GM23248 (cell line): Measurements from ENCODE around the gene TEN1. TPM values are rescaled to one million over a fixed set of nuclear protein-coding genes. Genes with fewer than 3 reads are reported as not detected.

Experiments used
- DNase-seq: peaks from one replicate; pipeline ENCODE4 v3.0.0-alpha.2; 2015
- H2AFZ ChIP-seq: fragments of 200-600 bp; sonication (generic); 2 replicates; pipeline ENCODE4 v1.6.1; 2016; ENCODE audit warnings: antibody characterized with exemption
- H3F3A ChIP-seq: fragments of 200-600 bp; sonication (generic); 2 replicates; pipeline ENCODE4 v1.6.1; 2016; ENCODE audit warnings: mild to moderate bottlenecking, antibody characterized with exemption, mixed run types; ENCODE audit not compliant: insufficient read depth
- H3K27ac ChIP-seq: fragments of 200-600 bp; sonication (generic); 2 replicates; pipeline ENCODE4 v1.5.1; 2016; ENCODE audit warnings: mild to moderate bottlenecking
- H3K27me3 ChIP-seq: fragments of 200-600 bp; sonication (generic); replicated peaks from 2 replicates; pipeline ENCODE4 v1.6.1; 2016; ENCODE audit warnings: mild to moderate bottlenecking; ENCODE audit not compliant: insufficient read depth
- H3K36me3 ChIP-seq: fragments of 200-600 bp; sonication (generic); 2 replicates; pipeline ENCODE4 v1.6.1; 2016; ENCODE audit warnings: low read depth, mild to moderate bottlenecking
- H3K4me1 ChIP-seq: fragments of 200-600 bp; sonication (generic); 2 replicates; pipeline ENCODE4 v1.6.1; 2016; ENCODE audit warnings: mild to moderate bottlenecking; ENCODE audit not compliant: insufficient read depth
- H3K4me2 ChIP-seq: fragments of 200-600 bp; sonication (generic); one replicate; pipeline ENCODE4 v1.6.1; 2016; ENCODE audit warnings: mild to moderate bottlenecking; ENCODE audit not compliant: unreplicated experiment
- H3K4me3 ChIP-seq: fragments of 200-600 bp; sonication (generic); 2 replicates; pipeline ENCODE4 v1.5.1; 2016; ENCODE audit warnings: mild to moderate bottlenecking
- H3K79me2 ChIP-seq: fragments of 200-600 bp; sonication (generic); 2 replicates; pipeline ENCODE4 v1.6.1; 2016; ENCODE audit warnings: mild to moderate bottlenecking; ENCODE audit not compliant: insufficient read depth
- H3K9ac ChIP-seq: fragments of 200-600 bp; sonication (generic); 2 replicates; pipeline ENCODE4 v1.6.1; 2016; ENCODE audit warnings: mild to moderate bottlenecking
- H3K9me2 ChIP-seq: fragments of 200-600 bp; sonication (generic); 2 replicates; pipeline ENCODE4 v1.6.1; 2016; ENCODE audit warnings: mixed run types, mild to moderate bottlenecking, moderate library complexity; ENCODE audit not compliant: insufficient read depth
- H3K9me3 ChIP-seq: fragments of 200-600 bp; sonication (generic); one replicate; pipeline ENCODE4 v1.6.1; 2017; ENCODE audit warnings: low read depth
- H4K20me1 ChIP-seq: fragments of 200-600 bp; sonication (generic); 2 replicates; pipeline ENCODE4 v1.6.0; 2016; ENCODE audit not compliant: insufficient read depth
- EZH2 ChIP-seq: fragments of 200-600 bp; sonication (generic); IDR thresholded peaks from 2 replicates; pipeline ENCODE4 v1.6.1; 2018; ENCODE audit warnings: antibody characterized with exemption, mild to moderate bottlenecking; ENCODE audit not compliant: insufficient read depth, poor library complexity, severe bottlenecking
- EZH2phosphoT487 ChIP-seq: fragments of 200-600 bp; sonication (generic); IDR thresholded peaks from 2 replicates; pipeline ENCODE4 v1.6.1; 2018; ENCODE audit warnings: antibody characterized with exemption, moderate library complexity, mild to moderate bottlenecking, low read depth; ENCODE audit not compliant: insufficient read depth
- WGBS, 2 experiments: methylation state at CpG; one replicate each; pipeline ENCODE4 v1.1.6; 2015 to 2017; ENCODE audit warnings: low lambda C conversion rate in 2 of 2, low coverage in 1 of 2; ENCODE audit errors: missing lambda C conversion rate in 2 of 2; 5-methylcytosine and 5-hydroxymethylcytosine counted together
- in situ Hi-C: fragments of 300-500 bp; cut with MboI; formaldehyde crosslinking; loops from 2 replicates; pipeline ENCODE4 v1.15.0; 2020
- polyA plus RNA-seq: library from polyadenylated mRNA; unstranded; fragments of >200 nt; fragmentation: Nextera tagmentation; extraction: Ambion mirVana; gene quantifications from 2 replicates; pipeline ENCODE4 v1.2.1, GENCODE V29; 2016
- total RNA-seq: library from RNA; depleted of rRNA; stranded (reverse); fragments of >200 nt; shearing (Covaris generic); gene quantifications from 2 replicates; pipeline ENCODE4 v1.2.3, GENCODE V29; 2014

TEN1 gene
- total and polyA plus RNA-seq, 2 experiments from 2014 or later, result 19.5 to 21.2 TPM

DNA sequence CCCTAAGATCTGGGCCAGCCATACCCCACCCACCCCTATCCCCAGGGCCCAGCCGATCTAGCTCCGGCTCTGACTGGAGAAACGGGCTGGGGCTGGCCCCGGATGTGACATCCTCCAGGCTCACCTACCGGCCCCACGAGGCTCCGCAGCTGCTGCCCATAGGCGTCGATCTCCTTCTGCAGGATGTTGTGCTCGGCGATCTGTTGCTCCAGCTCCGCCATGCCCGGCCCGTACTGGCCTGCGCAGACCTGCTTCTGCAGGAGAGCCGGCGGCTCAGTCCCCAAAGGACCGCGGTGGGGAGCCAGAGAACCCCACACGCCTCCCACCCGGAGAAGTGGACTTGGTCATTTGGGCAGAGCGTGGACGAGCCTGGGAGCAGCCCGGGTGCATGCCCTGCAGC is 43.2 kb downstream of the TEN1 start:
- H3F3A ChIP-seq, result no peaks in the 10 kb centered on the region
- no peak overlapping the region for H2AFZ ChIP-seq
- TF ChIP-seq EZH2 (no peak), EZH2phosphoT487 (no peak)
- H3K4me2 ChIP-seq, result no peak overlapping the region
- H3K27ac ChIP-seq, result no peak overlapping the region
- no peaks in the 10 kb centered on the region for H3K36me3 ChIP-seq
- no peak for DNase-seq
- H4K20me1 ChIP-seq, result no peaks in the 10 kb centered on the region
- no peaks in the 10 kb centered on the region for H3K9me2 ChIP-seq
- H3K4me1 ChIP-seq, result no peaks in the 10 kb centered on the region
- H3K4me3 ChIP-seq, result no peak overlapping the region
- no peak overlapping the region for H3K9ac ChIP-seq
- no peaks in the 10 kb centered on the region for H3K79me2 ChIP-seq
- in situ Hi-C loops, result no loop called here
- H3K27me3 ChIP-seq, result peaks cover 8% of the 10 kb centered on the region
- WGBS, 2 experiments, result 80 to 85% methylated on average over 21 of the region's 24 CpGs
- H3K9me3 ChIP-seq, result no peaks in the 10 kb centered on the region

DNA sequence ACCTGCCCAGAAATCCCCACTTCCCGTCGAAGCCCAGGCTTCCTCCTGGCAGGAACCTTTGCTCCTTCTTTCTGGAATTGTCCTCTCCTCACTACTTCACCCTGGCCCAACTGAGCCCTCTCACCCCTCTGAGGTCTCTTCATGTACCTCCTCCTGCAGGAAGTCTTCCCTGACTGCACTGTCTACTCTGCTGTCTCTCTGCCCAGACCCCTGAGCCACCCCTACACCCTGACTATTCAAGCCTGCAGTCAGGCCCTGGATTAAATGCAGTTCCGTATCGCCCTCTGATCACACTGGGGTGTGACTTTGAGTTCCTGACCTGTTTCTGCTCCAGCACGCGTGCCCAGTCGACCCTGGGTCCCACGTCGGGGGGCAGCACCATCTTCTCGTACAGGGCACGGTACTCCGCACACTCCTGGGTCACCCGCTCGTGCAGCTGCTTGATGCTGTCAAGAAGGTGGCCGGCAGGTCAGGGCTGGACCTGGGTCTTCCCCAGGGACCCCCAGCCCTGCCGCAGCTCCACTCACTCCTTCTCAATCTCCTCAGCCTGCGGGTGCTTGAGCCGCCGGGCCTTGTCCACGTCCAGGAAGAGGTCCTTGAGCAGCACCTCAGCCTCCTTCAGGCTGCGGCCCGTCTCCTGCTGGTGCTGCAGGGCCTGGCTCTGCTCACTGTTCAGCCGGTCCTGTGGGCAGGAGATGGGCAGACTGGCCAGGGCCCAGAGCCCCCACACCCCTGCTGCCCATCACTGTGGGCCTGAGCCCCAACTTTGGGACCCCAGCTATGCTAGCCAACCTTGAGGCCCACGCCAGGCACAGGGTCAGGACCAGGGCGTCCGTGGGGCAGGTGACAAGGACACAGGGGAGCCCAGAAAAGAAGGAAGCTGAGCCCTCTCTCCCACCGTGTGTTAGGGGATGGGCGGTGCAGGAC is 44.2 kb downstream of the TEN1 start:
- no peak overlapping the region for H3K9ac ChIP-seq
- H3K9me3 ChIP-seq, result no peaks in the 10 kb centered on the region
- H3K27me3 ChIP-seq, result peaks cover 8% of the 10 kb centered on the region
- in situ Hi-C loops, result no loop called here
- no peaks in the 10 kb centered on the region for H3F3A ChIP-seq
- H2AFZ ChIP-seq, result no peak overlapping the region
- no peaks in the 10 kb centered on the region for H3K9me2 ChIP-seq
- H3K4me1 ChIP-seq, result no peaks in the 10 kb centered on the region
- no peak for DNase-seq
- TF ChIP-seq EZH2, result no peak
- H3K4me2 ChIP-seq, result no peak overlapping the region
- no peaks in the 10 kb centered on the region for H4K20me1 ChIP-seq
- WGBS, 2 experiments, result 84 to 86% methylated on average over 23 to 28 of the region's 28 CpGs
- H3K36me3 ChIP-seq, result no peaks in the 10 kb centered on the region
- no peak overlapping the region for H3K27ac ChIP-seq
- H3K79me2 ChIP-seq, result no peaks in the 10 kb centered on the region
- no peak overlapping the region for H3K4me3 ChIP-seq

DNA sequence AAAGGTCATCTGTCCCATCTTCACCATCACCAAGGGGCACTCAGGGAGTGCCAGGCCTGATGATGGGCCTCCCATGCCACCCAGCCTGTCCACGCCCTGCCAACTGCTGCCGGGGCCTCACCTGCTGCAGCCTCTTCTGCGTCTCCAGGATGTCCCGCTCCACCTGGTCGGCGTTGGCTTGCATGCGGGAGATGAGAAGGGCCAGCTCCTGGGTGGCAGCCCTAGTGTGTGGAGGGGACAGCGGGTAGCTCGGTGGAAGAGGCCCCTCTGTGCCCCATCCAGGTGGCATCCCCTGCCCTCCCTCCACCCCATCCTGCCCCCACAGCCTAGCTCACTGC is 44.8 kb downstream of the TEN1 start:
- H3K27me3 ChIP-seq, result peaks cover 8% of the 10 kb centered on the region
- in situ Hi-C loops, result no loop called here

GRCh38 chr17:76024353-76024752 is 45.3 kb downstream of the TEN1 start:
- WGBS, 2 experiments, result 85 to 88% methylated on average over 8 to 9 of the region's 9 CpGs
- no peak overlapping the region for H2AFZ ChIP-seq

More for the DNA sequence above, 44.8 kb downstream of the TEN1 start:
- Histone ChIP-seq H3F3A (no peaks in the 10 kb centered on the region), H3K9me2 (no peaks in the 10 kb centered on the region), H3K79me2 (no peaks in the 10 kb centered on the region), H3K4me3 (no peak overlapping the region), H3K9me3 (no peaks in the 10 kb centered on the region), H3K4me1 (no peaks in the 10 kb centered on the region), H3K27ac (no peak overlapping the region), H4K20me1 (no peaks in the 10 kb centered on the region), H2AFZ (no peak overlapping the region), H3K36me3 (no peaks in the 10 kb centered on the region), H3K9ac (no peak overlapping the region), H3K4me2 (no peak overlapping the region)
- TF ChIP-seq EZH2phosphoT487, result no peak
- TF ChIP-seq EZH2, result no peak
- WGBS, 2 experiments, result 85 to 86% methylated on average over 7 to 9 of the region's 9 CpGs
- DNase-seq, result no peak

More at GRCh38 chr17:76024353-76024752, 45.3 kb downstream of the TEN1 start:
- H3K9ac ChIP-seq, result no peak overlapping the region
- H3K9me3 ChIP-seq, result no peaks in the 10 kb centered on the region
- H3K4me2 ChIP-seq, result no peak overlapping the region
- H3K36me3 ChIP-seq, result no peaks in the 10 kb centered on the region
- no peaks in the 10 kb centered on the region for H3K79me2 ChIP-seq
- in situ Hi-C loops, result no loop called here
- peaks cover 8% of the 10 kb centered on the region for H3K27me3 ChIP-seq
- no peaks in the 10 kb centered on the region for H3F3A ChIP-seq
- H3K27ac ChIP-seq, result no peak overlapping the region
- TF ChIP-seq EZH2phosphoT487 (no peak), EZH2 (no peak)
- H3K4me3 ChIP-seq, result no peak overlapping the region
- no peaks in the 10 kb centered on the region for H3K4me1 ChIP-seq
- no peak for DNase-seq
- H4K20me1 ChIP-seq, result no peaks in the 10 kb centered on the region
- H3K9me2 ChIP-seq, result no peaks in the 10 kb centered on the region
